ENCODE data around the gene RILPL2.
A peak's percentile ranks its signal among the peaks of the same experiment; 100 is the strongest.
"Not testable (repeated sequence)": the region's sequence is repeated elsewhere in the genome, so short reads cannot be mapped to it uniquely, and the experiment has no call there.

RILPL2 gene, protein sequence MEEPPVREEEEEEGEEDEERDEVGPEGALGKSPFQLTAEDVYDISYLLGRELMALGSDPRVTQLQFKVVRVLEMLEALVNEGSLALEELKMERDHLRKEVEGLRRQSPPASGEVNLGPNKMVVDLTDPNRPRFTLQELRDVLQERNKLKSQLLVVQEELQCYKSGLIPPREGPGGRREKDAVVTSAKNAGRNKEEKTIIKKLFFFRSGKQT

DNA sequence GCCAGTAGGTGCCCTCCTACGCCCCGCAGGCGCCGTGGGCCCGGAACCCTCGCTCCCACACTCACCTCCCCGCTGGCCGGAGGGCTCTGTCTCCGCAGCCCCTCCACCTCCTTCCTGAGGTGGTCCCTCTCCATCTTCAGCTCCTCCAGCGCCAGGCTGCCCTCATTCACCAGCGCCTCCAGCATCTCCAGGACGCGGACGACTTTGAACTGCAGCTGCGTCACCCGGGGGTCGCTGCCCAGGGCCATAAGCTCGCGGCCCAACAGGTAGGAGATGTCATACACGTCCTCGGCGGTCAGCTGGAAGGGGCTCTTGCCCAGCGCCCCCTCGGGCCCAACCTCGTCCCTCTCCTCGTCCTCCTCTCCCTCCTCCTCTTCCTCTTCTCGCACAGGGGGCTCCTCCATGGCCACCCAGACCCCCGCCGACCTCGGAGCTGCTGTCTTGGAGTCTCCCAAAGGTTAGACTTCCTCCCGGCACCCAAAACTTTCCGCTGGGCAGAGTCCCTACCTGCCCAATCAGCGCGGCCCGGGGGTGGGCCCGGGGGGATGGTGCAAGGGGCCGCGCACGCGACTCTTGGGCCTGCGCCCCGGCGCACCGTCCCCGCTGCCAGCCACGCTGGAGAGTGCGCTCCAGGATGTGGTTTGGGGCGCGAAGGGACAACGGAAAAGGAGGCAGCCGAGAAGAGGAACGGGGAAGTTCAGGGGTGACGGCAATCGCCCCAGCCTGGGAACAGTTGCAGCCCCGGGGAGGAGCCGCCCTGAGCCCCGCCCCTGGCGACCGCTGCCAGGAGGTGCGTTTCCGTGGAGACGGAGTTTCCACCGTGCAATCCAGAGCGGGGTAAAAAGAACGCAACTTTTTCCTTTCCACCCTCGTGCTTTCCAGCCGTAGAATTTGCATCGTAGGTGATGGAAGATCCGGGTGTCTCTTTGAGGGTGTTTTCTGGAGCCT is at the start of gene RILPL2:
Gene RILPL2, minus strand, starts transcription at position 668 of the 948 bp plus-strand sequence. Its CDS starts 264 bp downstream, at position 404.
- DNase-seq (ENCODE audit: low read depth), result peak; percentile 89

DNA sequence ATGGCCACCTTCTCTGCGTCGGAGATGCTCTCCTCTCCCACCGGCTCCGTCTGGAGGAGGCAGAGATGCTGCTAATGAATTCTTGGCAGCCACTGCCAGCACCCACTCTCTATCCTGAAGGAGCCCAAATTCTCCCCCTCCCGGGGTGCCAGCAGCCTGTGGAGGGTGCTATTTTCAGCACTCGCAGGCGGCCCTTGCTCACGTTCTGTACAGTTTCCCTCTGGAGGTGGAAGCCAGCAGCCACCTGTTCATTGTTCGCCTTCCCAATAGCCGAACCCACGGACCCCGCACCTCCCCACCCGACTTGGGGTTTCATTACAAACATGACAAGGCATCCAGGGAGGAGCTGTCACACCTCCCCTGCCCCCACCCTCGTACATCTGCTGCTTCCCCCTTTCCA is 49.3 kb upstream of the RILPL2 start:
- DNase-seq (ENCODE audit: low read depth), result no peak

DNA sequence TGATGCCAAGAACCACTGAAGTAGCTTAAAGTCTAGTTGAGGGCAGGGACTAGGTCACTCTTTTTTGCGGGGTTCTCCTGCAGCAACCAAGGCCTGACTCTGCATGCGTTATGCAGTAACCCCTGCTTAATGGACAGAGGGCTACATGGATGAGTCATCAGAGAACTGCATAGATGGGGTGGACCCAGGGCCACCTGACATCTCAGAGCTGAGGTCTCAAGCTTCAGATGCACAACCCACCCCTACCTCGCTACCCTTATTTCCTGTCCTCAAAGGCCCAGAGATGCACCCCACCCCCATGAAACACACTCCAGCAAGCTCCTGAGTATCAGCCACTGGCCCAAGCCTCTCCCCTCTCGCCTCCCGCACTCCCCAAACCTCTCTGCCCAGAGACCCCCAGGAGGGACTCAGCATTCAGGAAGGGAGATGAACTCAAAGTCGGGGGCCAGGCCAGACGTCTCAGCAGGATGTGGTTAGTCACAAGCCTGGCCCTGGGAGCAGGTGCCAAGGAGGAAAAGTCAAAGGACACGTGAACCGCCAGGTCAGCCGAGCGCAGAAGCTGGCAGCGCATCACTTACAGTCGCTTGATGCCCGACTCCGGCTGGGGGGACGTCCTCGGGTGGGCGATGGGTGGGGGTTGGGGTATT is 47.2 kb upstream of the RILPL2 start:
- no peak for DNase-seq (ENCODE audit: low read depth)

GRCh38 chr12:123482876-123483275 is 46.4 kb upstream of the RILPL2 start:
- no peak for DNase-seq (ENCODE audit: low read depth)

GRCh38 chr12:123481251-123481650 is 44.8 kb upstream of the RILPL2 start:
- not testable (repeated sequence) for DNase-seq (ENCODE audit: low read depth)

DNA sequence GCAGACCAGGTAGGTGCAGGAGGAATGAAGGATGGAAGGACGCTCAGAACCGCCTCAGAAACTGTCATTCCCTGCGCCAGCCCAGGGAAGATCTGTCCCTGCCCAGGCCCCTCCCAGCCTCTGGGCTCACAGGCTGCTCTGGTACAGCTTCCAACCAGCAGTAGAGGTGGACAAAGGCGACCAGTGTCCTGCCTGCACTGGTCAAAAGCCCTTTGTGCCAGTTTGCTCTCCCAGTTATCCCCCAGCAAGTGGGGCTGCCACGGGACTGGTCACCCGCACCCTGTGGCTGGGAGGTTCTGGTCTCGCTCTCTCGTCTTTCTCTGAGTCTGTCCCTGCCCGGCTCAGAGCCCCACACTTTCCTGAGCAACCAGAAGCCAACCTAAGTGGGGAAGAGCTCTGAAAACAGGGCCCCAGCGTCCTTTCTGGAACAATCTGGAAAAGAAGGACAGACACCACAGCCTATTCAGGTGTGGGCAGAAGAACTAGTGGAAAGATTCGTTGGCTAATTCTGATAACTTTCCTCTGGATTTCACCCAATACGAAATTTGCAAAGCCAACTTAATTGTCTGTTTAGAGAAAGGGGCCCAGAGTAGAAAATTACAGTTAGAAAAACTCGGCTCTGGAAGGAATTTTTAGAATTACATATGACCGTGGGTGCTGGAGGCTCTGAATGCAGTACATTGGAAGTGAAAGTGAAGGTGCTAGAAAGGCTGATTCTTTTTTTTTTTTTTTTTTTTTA is 43.1 kb upstream of the RILPL2 start:
- DNase-seq (ENCODE audit: low read depth), result no peak

- no peak for DNase-seq (ENCODE audit: low read depth)
Observed at GRCh38 chr12:123478762-123479161, 42.3 kb upstream of the RILPL2 start.

DNA sequence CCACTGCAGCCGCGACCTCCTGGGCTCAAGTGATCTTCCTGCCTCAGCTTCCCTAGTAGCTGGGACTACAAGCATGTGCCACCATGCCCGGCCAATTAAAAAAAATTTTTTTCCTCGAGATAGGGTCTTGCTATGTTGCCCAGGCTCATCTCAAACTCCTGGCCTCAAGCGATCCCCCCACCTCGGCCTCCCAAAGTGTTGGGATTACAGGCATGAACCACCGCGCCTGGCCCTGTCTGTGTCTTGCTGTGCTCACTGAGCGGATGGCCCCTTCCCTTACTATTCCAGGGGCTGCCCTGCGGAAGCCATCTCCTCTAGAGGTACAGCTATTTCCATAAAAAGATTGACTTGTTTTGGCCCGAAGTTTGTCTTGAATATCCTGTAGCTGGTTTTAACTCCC is 41.6 kb upstream of the RILPL2 start:
- DNase-seq (ENCODE audit: low read depth), result no peak

DNA sequence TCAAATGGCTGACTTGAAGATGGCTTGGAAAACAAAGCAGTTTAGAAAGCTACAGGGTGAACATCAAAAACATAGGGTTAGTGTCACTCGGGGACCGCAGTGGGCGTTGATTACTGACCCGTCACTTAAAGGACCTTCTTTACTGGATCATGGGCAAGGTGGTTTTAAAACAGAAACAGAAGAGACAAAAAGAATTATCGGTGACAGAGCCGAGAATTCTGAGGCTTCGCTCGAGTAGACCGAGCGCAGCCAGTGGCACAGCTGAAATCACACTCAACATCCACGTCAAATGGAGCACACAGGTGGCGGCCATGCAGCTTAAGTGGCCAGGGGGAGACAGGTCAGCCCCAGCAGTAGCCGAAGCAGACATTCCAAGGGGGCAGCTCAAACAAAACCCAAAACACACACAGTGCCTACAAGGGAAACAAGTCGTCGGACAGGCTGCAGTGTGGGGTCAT is 38.8 kb upstream of the RILPL2 start:
- DNase-seq (ENCODE audit: low read depth), result no peak

- DNase-seq (ENCODE audit: low read depth), result no peak
Observed at GRCh38 chr12:123474485-123475245, 38.2 kb upstream of the RILPL2 start.

- DNase-seq (ENCODE audit: low read depth), result no peak
Observed at GRCh38 chr12:123472438-123472849, 36.0 kb upstream of the RILPL2 start.

GRCh38 chr12:123471374-123472068 is 35.0 kb upstream of the RILPL2 start:
- DNase-seq (ENCODE audit: low read depth), result no peak

DNA sequence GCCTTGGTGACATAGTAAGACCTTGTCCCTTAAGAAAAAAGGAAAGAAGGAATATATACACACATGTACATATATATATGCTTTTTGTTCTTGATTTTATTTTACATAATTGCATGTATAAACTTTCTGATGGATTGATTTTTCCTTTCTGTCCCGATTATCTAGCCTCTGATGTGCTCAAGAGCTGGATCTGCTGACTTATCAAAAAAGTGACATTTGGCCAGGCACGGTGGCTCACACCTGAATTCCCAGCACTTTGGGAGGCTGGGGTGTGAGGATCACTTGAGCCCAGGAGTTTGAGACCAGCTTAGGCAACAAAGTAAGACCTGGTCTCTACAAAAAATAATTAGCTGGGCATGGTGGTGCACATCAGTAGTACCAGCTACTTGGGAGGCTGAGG is 33.5 kb upstream of the RILPL2 start:
- no peak for DNase-seq (ENCODE audit: low read depth)

DNA sequence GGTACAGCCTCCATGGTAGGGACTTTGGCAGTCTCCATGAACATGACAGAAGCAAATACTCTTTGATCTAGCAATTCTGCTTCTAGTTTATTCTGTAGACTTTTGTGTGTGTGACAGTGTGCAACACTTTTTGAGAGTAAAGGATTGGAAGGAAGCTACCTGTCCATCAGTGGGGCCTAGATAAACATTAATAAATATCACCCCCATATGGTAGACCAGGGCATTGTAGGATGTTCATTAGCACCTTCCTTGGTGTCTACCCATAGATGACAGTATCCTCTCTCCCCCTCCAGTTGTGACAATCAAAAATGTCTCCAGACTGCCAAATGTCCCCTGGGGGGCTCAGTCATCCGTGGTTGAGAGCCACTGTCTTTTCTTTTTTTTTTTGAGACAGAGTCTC is 32.3 kb upstream of the RILPL2 start:
- DNase-seq (ENCODE audit: low read depth), result no peak

- no peak for DNase-seq (ENCODE audit: low read depth)
Observed at GRCh38 chr12:123465084-123465483, 28.6 kb upstream of the RILPL2 start.

DNA sequence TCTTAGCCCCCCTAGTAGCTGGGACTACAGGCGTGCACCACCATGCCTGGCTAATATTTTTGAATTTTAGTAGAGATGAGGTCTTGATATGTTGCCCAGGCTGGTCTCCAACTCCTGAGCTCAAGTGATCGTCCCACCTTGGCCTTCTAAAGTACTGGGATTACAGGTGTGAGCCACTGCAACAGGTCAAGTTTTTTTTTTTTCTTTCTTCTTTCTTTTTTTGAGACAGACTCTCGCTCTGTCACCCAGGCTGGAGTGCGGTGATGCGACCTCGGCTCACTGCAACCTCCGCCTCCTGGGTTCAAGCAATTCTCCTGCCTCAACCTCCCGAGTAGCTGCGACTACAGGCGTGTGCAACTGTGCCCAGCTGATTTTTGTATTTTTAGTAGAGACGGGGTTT is 26.7 kb upstream of the RILPL2 start:
- DNase-seq (ENCODE audit: low read depth), result not testable (repeated sequence)

DNA sequence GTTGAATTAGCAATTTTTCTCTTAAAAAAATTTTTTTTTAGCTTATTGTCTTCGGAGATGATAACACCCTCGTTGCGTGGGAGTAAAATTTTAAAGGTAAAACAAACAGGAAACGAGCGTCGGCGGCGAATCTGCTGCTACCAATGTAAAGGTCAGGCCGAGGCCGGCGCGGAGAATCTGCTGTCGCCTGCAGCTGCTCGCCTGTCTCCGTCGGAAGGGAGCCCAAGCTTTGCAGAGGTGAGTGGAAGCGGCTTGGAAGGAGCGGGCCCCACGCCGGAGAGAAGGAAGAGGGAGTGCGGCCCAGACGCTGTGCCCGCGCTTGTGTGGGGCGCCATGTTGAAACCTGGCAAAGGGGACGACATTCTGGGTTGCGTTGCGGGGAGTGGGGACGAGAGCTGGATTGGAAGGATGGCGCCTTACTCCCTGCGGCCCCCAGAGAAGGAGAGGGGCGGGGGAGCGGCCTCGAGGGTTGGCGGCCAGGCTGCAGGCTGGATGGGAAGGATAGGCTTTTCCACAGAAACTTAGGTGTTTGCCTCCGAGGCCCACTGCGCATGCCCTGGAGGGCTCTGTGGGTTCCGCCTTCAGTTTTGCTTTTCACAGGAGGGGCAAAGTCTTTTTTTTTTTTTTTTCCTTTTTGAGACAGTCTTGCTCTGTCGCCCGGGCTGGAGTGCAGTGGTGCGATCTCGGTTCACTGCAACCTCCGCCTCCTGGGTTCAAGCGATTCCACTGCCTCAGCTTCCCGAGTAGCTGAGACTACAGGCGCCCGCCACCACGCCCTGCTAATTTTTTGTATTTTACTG is 21.7 kb upstream of the RILPL2 start, which contains the start of gene SNRNP35:
Gene SNRNP35, plus strand, starts transcription at position 160 of the 800 bp plus-strand sequence. CDS start 7,402 bp downstream, outside the sequence.
- DNase-seq (ENCODE audit: low read depth), result peak; percentile 78

DNA sequence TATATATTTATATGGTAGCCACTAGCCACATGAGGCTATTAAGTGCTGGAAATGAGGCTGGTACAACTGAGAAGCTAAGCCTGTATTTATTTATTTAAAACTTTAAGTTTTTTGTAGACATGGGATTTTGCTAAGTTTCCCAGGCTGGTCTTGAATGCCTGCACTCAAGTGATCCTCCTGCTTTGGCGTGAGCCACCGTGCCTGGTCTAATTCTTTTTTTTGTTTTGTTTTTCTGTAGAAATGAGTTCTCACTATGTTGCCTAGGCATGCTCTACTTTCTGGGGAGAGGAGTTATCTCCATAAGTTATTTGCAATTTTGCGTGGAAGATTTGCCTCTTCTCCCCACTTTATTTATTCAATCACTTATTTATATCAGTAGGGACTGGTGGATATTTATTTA is 16.7 kb upstream of the RILPL2 start:
- DNase-seq (ENCODE audit: low read depth), result no peak

- DNase-seq (ENCODE audit: low read depth), result not testable (repeated sequence)
Observed at GRCh38 chr12:123452276-123452550, 15.7 kb upstream of the RILPL2 start.

DNA sequence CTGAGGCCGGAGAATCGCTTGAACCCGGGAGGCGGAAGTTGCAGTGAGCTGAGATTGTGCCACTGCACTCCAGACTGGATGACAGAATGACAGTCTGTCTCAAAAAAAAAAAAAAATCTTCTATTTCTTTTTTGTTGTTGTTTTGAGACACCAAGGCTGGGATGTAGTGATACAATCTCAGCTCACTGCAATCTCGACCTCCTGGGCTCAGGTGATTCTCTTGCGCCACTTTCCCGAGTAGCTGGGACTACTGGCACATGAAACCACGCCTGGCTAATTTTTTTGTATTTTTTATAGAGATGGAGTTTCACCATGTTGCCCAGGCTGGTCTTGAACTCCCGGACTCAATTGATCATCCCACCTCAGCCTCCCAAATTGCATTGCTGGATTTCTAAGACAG is 14.2 kb upstream of the RILPL2 start:
- DNase-seq (ENCODE audit: low read depth), result no peak

Measured in activated T-helper 9 cell treated with anti-CD3 and anti-CD28 coated beads, Interleukin-2, amount 50 U/mL, for 16 hours (primary cell).